Endometrium (tissue), 2 donors: Measurements from ENCODE around the gene KRTAP2-4.
A peak's percentile ranks its signal among the peaks of the same experiment; 100 is the strongest.
"Not testable (repeated sequence)": the region's sequence is repeated elsewhere in the genome, so short reads cannot be mapped to it uniquely, and the experiment has no call there.

Experiments
- FAIRE-seq: peaks from 2 replicates; lab custom pipeline; 2012; peaks lifted over from hg19 to GRCh38; lab: Jason Lieb, UNC
- donor health status: control.
- donor health status: control.

KRTAP2-4 gene, protein sequence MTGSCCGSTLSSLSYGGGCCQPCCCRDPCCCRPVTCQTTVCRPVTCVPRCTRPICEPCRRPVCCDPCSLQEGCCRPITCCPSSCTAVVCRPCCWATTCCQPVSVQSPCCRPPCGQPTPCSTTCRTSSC

DNA sequence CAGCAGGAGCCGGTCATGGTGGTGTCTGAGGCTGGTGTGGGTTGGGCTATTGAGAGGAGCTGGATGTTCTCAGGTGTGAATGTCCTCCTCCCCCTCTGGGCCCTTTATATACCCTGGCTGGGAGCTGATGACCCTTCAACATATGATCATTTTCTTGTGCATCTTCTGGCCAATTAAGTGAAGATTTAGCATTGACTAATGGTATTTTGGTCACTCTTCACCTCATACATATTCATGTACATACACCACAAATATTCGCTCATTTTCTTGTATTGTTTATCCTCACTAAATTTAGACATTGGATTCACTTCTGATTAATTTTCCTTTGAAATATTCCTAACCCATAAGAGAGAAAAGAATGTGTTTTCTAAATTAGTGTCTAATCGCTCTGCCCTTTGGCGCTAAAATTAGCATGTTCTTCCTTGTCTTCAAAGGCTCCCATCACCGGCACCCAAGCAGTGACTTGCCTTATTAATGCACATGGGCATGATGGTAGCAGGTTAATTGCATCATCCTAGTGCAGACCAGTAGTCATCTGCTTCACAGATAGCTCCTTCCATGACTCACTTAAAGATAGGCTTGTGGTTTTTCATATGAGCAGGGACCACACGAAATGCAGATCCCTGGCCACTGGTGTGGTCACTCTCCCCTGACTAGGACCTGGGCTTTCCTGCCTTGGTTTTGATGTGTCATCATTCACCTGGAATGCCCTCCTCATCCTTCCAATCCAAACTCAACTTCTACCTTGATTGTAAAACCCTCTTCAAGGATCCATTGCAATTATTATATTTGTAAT is at the start of gene KRTAP2-4:
Gene KRTAP2-4, minus strand, starts transcription at position 51 of the 796 bp plus-strand sequence. Its CDS starts 34 bp downstream, at position 17.
- FAIRE-seq, result no peak

DNA sequence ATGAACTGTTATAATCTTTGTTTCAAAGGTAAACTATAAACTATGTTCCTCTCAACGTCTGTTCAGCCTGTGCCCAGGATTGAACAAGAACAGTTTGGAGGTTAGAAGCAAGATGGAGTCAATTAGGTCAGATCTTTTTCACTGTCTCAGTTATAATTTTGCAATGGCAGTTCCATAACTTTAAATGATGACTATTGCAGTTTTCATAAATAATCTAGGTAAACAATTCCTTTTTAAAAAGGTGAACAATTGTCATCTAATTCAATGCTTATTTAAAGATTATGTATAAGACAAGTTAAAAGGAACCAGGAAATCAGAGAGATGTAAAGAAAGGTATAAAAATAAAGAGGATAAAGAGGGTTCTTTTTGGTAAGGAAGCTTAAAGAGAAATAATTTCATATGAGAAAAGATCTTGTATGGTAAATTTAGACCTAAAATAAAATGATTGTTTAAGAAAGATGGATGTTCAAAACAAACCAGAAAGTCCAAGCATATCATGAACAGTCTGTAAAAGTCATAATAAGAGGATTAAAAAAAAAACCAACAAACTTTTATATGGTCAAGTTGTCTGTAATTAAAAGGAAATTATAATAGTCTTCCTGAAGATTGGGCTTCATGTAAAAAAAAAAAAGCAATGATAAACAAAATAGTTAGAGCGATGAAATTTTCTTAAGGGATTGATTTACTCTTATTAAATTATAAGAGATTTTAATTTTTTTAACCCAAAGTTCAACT is 45.6 kb upstream of the KRTAP2-4 start:
- FAIRE-seq, result no peak

DNA sequence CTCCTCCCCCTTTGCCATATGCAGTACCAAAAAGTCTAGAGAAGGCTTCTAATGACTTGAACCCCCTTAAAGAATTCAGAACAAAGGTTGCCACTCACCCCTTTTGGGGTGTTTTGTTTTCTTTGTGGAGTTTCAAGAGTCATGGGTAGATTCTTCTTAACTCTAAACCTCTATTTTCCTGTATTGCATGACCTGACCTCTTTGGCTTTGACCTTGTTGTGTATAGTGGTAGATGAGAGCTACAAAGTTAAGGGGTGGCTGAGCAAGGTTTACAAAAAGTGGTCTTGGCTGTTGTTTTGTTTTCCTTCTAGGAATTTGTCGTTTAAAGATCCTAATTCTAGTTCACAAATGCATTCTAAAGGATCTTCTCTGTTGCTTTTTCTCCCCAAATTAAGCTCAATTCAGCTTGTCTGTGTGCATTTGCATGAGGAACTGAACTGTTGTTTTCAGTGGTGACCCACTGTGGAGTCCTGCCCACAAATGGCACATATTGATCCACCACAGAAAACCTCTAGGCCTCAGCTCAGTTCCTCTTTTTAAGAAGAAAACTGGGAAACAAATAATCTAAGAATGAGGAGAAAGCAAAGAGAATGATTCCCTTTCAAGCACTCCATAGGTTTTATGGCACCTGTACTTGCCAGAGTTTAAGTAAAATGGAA is 43.2 kb upstream of the KRTAP2-4 start:
- not testable (repeated sequence) for FAIRE-seq

DNA sequence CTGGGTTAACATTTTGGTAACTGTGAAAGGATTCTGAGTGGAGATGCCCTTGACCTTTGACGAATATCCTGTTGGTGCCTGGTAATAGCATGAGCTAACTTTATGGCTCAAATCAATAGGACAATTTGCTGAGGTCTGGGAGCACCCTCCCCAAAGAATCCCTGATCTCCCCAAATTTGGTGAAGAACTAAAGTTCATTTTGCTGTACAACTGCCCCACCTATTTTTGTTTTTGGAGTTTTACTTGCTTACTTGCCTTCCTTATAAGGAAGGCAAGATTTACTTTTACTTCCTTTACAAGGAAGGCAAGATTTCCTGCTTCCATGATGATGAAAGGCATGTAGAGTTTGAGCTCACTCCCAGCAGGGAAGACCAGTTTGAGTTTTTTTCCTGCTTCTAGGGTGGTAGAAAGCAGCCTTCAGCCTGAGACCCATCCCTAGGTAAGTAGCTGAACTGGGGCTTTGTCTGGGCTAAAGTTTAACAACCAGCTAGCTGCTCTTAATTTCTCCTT is 42.3 kb upstream of the KRTAP2-4 start:
- no peak for FAIRE-seq

DNA sequence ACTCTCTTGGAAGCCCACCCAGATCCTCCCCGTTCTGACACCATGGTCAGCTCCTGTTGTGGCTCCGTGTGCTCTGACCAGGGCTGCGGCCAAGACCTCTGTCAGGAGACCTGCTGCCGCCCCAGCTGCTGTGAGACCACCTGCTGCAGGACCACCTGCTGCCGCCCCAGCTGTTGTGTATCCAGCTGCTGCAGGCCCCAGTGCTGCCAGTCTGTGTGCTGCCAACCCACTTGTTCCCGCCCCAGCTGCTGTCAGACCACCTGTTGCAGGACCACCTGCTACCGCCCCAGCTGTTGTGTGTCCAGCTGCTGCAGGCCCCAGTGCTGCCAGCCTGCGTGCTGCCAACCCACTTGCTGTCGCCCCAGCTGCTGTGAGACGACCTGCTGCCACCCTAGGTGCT is 39.7 kb upstream of the KRTAP2-4 start, which contains the start of gene KRTAP4-9:
Gene KRTAP4-9, plus strand, starts transcription at position 43 of the 400 bp plus-strand sequence. Its CDS starts 0 bp downstream, at position 43.
- not testable (repeated sequence) for FAIRE-seq

DNA sequence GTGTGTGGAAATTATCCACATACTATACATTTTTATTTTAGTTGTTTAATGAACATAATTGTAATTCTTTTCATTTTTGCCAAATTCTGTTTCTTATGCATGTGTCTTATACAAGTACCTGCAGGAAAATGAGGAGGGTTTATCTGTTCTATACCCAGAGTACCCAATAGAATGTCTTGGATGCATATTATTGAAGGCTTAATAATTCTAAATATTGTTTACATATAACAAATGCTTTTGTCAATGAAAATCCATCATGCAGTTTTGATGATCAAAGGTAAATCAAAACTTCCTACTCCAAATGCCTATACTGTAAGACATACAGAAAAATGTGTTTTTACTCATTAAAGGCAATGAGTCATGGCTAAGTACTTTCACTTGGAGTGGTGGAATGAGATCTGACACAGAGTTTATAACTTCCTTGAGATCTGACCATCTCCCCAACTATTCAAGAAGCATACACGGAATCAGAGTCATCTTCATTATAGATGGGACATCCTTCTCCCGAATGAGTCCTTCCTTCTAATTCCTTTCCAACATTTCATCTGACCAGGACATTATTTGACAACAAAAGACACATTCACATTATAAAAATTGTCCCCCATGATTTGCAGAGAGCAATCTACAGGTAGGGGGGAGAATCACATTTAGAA is 38.8 kb upstream of the KRTAP2-4 start:
- peak; percentile 45 for FAIRE-seq

DNA sequence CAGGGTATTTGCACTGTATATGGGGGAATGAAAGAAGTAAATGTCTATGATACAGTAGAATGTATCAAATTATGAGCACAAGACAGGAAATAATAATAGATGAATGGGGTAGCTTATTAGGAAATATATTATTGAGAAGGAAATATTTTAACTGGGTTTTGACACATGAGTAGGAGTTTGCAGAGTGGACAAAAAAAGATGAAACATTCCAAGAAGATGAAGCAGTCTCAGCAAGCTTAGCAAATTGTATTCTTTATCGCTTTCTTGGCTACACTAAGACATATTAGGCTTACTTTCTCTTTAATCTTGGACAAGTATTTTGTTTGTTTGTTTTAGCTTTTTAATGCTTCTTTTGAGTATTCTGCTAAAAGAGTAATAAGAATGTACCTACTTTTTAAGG is 38.2 kb upstream of the KRTAP2-4 start:
- no peak for FAIRE-seq

DNA sequence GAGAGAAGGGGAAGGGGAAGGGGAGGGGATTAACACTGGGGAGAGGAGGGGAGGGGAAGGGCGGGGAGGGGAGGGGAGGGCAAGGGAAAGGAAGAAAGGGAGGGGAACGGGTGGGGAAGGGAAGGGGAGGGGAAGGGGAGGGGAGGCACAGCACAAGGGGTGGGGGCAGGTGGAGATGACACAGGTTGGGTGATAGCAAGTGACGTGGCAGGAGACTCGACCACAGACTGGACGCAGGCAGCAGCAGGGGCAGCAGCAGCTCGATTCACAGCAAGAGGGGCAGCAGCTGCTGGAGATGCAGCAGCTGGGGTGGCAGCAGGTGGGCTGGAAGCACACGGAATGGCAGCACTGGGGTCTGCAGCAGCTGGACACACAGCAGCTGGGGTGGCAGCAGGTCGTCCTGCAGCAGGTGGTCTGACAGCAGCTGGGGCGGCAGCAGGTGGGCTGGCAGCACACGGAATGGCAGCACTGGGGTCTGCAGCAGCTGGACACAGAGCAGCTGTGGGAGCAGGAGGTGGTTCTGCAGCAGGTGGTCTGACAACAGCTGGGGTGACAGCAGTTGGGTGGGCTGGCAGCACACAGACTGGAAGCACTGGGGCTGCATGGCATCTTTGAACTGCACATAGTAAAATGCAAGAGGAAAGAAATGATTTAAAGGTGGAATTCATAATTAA is 36.0 kb upstream of the KRTAP2-4 start, which contains the start of gene KRTAP4-16:
Gene KRTAP4-16, minus strand, starts transcription at position 624 of the 674 bp plus-strand sequence. Its CDS starts 0 bp downstream, at position 624.
- no peak for FAIRE-seq

DNA sequence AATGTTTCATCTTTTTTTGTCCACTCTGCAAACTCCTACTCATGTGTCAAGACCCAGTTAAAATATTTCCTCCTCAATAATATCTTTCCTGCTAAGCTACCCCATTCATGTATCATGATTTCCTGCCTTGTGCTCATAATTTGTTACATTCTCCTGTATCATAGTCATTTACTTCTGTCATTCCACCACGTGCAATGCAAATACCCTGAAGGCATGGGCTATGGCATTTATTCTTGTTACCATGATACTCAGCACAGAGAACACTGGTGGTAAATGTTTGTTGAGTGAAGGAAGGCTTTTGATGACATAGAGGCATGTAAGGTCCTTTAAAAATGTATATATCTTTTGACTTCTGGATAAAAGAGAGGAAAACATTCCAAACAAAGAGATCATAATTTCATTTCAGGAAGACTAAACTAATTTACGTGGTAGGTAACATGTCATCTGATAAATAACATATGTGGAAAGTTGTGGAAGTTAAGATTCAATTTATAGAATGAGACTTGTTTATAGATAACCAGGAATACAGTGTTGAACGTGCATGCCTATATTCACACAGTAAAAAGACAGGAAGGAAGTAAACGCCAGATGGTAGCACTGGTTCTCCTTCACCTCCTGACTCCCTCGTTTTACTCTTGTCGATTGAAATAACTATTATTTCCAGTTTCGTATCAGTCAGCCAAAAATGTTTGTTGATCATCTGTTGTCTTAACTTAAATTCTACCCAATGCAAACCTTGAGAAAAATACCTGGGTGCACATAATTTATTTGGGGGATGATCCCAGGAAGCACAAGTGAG is 34.2 kb upstream of the KRTAP2-4 start:
- not testable (repeated sequence) for FAIRE-seq

DNA sequence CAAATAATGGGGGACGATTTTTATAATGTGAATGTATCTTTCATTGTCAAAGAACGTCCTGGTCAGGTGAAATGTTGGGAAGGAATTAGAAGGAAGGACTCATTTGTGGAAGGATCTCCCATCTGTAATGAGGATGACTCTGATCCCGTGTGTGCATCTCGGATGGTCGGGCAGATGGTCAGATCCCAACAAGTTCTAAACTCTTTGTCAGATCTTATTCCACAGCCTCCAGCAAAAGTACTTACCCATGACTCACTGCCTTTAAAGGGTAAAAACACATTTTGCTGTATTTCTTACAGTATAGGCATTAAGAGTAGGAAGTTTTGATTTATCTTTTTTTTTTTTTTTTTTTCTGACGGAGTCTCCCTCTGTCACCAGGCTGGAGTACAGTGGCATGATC is 32.8 kb upstream of the KRTAP2-4 start:
- no peak for FAIRE-seq

DNA sequence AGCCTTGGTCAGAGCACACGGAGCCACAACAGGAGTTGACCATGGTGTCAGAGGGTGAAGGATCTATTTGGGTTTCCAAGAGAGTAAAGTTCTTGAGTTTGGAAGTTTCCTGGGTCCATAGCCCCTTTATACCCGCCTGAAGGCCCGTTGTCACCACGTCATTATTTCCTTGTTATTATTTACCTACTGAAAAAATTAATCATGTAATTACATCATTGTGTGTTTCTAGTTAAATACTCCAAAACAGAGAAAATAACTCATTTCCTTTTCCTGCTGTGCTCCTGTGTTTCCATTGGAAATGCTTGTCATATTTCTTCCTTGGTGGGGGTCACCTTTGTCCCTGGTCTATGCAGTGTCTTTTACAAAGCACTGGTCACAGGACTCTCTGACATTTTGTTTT is 32.4 kb upstream of the KRTAP2-4 start, which contains the start of gene KRTAP4-8:
Gene KRTAP4-8, minus strand, starts transcription at position 101 of the 400 bp plus-strand sequence. Its CDS starts 58 bp downstream, at position 43.
- FAIRE-seq, result no peak

DNA sequence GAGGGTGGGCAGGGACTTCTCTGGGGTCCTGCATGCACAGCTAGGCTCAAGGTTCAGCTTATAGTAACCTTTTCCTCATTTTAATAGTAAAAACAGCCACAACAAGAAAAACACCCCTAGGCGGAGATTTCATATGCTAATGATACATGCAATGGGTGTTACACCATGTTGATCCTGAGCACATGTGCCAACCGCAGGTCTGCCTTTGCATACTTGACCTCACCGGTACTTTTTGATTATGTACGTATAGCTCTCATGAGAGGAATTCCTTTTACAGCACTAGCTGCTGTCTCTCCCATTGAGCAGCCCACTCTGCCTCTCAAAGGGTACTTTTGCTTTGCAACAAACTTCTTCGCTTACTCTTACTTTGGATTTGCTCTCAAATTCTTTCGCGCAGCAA is 30.4 kb upstream of the KRTAP2-4 start:
- FAIRE-seq, result no peak

DNA sequence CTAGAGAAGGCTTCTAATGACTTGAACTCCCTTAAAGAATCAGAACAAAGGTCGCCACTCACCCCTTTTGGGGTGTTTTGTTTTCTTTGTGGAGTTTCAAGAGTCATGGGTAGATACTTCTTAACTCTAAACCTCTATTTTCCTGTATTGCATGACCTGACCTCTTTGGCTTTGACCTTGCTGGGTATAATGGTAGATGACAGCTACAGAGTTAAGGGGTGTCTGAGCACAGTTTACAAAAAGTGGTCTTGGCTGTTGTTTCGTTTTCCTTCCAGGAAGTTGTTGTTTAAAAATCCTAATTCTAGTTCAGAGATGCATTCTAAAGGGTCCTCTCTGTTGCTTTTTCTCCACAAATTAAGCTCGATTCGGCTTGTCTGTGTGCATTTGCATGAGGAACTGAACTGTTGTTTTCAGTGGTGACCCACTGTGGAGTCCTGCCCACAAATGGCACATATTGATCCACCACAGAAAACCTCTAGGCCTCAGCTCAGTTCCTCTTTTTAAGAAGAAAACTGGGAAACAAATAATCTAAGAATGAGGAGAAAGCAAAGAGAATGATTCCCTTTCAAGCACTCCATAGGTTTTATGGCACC is 23.2 kb upstream of the KRTAP2-4 start:
- FAIRE-seq, result not testable (repeated sequence)

DNA sequence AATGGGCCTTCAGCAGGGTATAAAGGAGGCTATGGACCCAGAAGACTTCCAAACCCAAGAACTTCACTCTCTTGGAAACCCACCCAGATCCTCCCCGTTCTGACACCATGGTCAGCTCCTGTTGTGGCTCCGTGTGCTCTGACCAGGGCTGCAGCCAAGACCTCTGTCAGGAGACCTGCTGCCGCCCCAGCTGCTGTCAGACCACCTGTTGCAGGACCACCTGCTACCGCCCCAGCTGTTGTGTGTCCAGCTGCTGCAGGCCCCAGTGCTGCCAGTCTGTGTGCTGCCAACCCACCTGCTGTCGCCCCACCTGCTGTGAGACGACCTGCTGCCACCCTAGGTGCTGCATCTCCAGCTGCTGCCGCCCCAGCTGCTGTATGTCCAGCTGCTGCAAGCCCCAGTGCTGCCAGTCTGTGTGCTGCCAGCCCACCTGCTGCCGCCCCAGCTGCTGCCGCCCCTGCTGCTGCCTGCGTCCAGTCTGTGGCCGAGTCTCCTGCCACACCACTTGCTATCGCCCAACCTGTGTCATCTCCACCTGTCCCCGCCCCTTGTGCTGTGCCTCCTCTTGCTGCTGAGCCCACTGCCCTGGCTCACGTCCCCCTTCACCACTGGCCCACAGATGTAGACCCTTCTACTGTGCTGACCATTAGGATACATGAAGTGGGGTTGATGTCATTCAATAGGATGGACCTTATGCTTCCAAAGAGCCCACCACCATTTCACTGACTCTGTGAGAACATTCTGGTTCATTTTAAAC is 18.6 kb upstream of the KRTAP2-4 start, which contains the start of gene KRTAP4-7:
Gene KRTAP4-7, plus strand, starts transcription at position 51 of the 757 bp plus-strand sequence. Its CDS starts 57 bp downstream, at position 108.
- not testable (repeated sequence) for FAIRE-seq

DNA sequence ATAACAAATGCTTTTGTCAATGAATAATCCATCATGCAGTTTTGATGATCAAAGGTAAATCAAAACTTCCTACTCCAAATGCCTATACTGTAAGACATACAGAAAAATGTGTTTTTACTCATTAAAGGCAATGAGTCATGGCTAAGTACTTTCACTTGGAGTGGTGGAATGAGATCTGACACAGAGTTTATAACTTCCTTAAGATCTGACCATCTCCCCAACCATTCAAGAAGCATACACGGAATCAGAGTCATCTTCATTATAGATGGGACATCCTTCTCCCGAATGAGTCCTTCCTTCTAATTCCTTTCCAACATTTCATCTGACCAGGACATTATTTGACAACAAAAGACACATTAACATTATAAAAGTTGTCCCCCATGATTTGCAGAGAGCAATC is 17.7 kb upstream of the KRTAP2-4 start:
- not testable (repeated sequence) for FAIRE-seq

DNA sequence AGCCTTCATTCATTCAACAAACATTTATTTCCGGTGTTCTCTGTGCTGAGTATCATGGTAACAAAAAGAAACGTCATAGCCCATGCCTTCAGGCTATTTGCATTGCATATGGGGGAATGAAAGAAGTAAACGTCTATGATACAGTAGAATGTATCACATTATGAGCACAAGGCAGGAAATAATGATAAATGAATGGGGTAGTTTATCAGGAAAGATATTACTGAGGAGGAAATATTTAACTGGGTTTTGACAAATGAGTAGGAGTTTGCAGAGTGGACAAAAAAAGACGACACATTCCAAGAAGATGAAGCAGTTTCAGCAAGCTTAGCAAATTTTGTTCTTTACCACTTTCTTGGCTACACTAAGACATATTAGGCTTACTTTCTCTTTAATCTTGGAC is 16.9 kb upstream of the KRTAP2-4 start:
- FAIRE-seq, result no peak

DNA sequence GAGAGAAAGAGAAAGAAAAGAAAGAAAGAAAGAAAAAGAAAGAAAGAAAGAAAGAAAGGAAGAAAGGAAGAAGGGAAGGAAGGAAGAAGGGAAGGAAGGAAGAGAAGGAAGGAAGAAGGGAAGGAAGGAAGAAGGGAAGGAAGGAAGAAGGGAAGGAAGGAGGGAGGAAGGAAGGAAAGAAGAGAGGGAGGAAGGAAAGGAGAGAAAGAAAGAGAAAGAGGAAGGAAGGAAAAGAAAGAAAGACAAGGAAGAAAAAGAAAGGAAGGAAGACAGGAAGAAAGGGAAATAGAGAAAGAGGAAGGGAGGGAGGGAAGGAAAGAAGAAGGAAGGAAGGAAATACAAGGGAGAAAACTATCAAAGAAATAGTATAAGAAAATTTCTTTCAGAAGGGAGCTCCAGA is 11.1 kb upstream of the KRTAP2-4 start:
- FAIRE-seq, result no peak

DNA sequence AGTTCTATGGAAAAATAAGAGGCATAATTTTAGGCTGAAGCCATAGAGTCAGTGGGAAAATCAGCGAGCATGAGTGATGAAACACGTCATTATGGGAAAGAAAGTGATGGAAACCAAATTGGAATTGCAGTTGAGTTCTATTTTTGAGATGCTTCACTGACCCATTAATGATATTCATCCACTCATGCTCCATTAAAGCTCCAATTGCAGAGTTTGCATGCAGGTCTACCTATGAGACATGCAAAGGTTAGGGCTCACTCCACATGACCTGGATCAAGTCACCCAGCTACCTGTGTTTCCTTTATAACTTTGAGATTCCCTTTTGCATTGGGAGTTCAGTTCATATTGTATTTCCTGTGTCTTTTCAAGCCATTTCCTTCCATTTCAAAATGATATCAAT is 8.0 kb upstream of the KRTAP2-4 start:
- no peak for FAIRE-seq
